ENCODE data around the gene PIBF1.

GRCh38 chr13:72868229-72868628 is 86.3 kb downstream of the PIBF1 start:
- no peak for TF ChIP-seq POLR2A (IDR thresholded peaks at IDR 0.05)
- TF ChIP-seq CTCF (IDR thresholded peaks at IDR 0.05): no peak
- TF ChIP-seq POLR2AphosphoS5 (IDR thresholded peaks at IDR 0.05): no peak
